HL-60 (cell line): ENCODE data around the gene ITSN1.
A peak's percentile ranks its signal among the peaks of the same experiment; 100 is the strongest.

Source experiments
- POLR2AphosphoS5 ChIP-seq: IDR thresholded peaks from 2 replicates; pipeline ENCODE4 v1.6.1; 2012; ENCODE audit warnings: low read depth
- SPI1 ChIP-seq: IDR thresholded peaks from 2 replicates; pipeline ENCODE4 v1.6.1; 2012; ENCODE audit warnings: low read depth, mild to moderate bottlenecking, borderline replicate concordance
- TF ChIP-seq, protein P1 (sequence below): IDR thresholded peaks from one replicate; pipeline ENCODE4 v1.5.1; 2011; ENCODE audit warnings: low read length, control low read depth, inconsistent platforms; ENCODE audit not compliant: insufficient read depth

DNA sequence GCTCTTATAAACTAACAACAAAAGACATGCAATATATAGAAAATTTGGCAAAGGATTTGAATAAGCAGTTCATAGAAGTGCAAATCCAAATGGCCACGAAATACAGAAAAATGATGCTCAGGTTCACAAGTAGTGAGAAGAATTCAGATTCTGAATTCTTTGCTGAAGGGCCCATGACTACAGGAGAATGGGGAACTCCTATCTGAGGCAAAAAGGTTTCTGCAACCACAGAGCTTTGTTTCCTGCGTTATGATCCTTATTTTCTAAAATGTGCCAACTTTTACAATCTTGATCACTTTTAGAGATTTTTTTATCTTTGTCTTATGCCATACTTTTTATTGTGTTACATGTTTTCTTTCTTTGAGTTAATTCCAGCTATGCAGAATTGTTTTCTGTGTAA is 91.3 kb downstream of the ITSN1 start:
- TF ChIP-seq, protein P1, sequence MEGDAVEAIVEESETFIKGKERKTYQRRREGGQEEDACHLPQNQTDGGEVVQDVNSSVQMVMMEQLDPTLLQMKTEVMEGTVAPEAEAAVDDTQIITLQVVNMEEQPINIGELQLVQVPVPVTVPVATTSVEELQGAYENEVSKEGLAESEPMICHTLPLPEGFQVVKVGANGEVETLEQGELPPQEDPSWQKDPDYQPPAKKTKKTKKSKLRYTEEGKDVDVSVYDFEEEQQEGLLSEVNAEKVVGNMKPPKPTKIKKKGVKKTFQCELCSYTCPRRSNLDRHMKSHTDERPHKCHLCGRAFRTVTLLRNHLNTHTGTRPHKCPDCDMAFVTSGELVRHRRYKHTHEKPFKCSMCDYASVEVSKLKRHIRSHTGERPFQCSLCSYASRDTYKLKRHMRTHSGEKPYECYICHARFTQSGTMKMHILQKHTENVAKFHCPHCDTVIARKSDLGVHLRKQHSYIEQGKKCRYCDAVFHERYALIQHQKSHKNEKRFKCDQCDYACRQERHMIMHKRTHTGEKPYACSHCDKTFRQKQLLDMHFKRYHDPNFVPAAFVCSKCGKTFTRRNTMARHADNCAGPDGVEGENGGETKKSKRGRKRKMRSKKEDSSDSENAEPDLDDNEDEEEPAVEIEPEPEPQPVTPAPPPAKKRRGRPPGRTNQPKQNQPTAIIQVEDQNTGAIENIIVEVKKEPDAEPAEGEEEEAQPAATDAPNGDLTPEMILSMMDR: no peak
- TF ChIP-seq POLR2AphosphoS5 (no peak), SPI1 (peak; percentile 63; the same call in 1 of the 2 replicates)
